ENCODE results near the gene KIAA0513. TPM values are rescaled to one million over a fixed set of nuclear protein-coding genes. Genes with fewer than 3 reads are reported as not detected.
A peak's percentile ranks its signal among the peaks of the same experiment; 100 is the strongest.

KIAA0513 gene
- 1 to 10 TPM; 2.4 to 7.3 (median 4.7) TPM for polyA plus RNA-seq

GRCh38 chr16:85027349-85027957 is at the start of gene KIAA0513:
Gene KIAA0513, plus strand, starts transcription at chr16:85027795. Its CDS starts 39,277 bp downstream, at chr16:85067072.
- H3K27ac ChIP-seq (ENCODE audit: low read depth, low read length), result no peak within 1 kb of the TSS
- 0% methylated on average over 36 to 59 of the region's 59 CpGs for WGBS, 3 donors

- H3K27ac ChIP-seq (ENCODE audit: low read depth, low read length), result no peak overlapping the region
Measured at GRCh38 chr16:84979516-84979915, 48.1 kb upstream of the KIAA0513 start.

GRCh38 chr16:84982434-84982833 is 45.2 kb upstream of the KIAA0513 start:
- H3K27ac ChIP-seq (ENCODE audit: low read depth, low read length), result peak overlapping the region; percentile 42

More at GRCh38 chr16:84979516-84979915, 48.1 kb upstream of the KIAA0513 start:
- WGBS, 3 donors, result 87 to 89% (median 88%) methylated on average over 4 of the region's 4 CpGs

GRCh38 chr16:84985079-84986065 is 42.2 kb upstream of the KIAA0513 start:
- no peak overlapping the region for H3K27ac ChIP-seq (ENCODE audit: low read depth, low read length)

More at GRCh38 chr16:84982434-84982833, 45.2 kb upstream of the KIAA0513 start:
- 47 to 64% (median 59%) methylated on average over 9 of the region's 9 CpGs for WGBS, 3 donors

GRCh38 chr16:84986102-84986501 is 41.5 kb upstream of the KIAA0513 start:
- H3K27ac ChIP-seq (ENCODE audit: low read depth, low read length), result no peak overlapping the region
- WGBS, 3 donors, result 89 to 97% (median 94%) methylated on average over 22 of the region's 22 CpGs

More at GRCh38 chr16:84985079-84986065, 42.2 kb upstream of the KIAA0513 start:
- 85 to 92% (median 86%) methylated on average over 15 of the region's 15 CpGs for WGBS, 3 donors

- WGBS, 3 donors, result 94 to 100% (median 97%) methylated on average over 1 of the region's 1 CpG
- no peak overlapping the region for H3K27ac ChIP-seq (ENCODE audit: low read depth, low read length)
Measured at GRCh38 chr16:84986879-84987278, 40.7 kb upstream of the KIAA0513 start.

GRCh38 chr16:84988328-84989080 is 39.1 kb upstream of the KIAA0513 start:
- 88 to 93% (median 90%) methylated on average over 16 of the region's 16 CpGs for WGBS, 3 donors
- H3K27ac ChIP-seq (ENCODE audit: low read depth, low read length), result no peak overlapping the region

- WGBS, 3 donors, result 88 to 90% (median 89%) methylated on average over 27 of the region's 27 CpGs
- no peak overlapping the region for H3K27ac ChIP-seq (ENCODE audit: low read depth, low read length)
Measured at GRCh38 chr16:84989749-84990620, 37.6 kb upstream of the KIAA0513 start.

GRCh38 chr16:84990782-84991181 is 36.8 kb upstream of the KIAA0513 start:
- no peak overlapping the region for H3K27ac ChIP-seq (ENCODE audit: low read depth, low read length)
- 94 to 98% (median 96%) methylated on average over 9 of the region's 9 CpGs for WGBS, 3 donors

- no peak overlapping the region for H3K27ac ChIP-seq (ENCODE audit: low read depth, low read length)
- WGBS, 3 donors, result 57 to 84% (median 60%) methylated on average over 3 of the region's 3 CpGs
Measured at GRCh38 chr16:84992717-84993075, 34.9 kb upstream of the KIAA0513 start.

- 91 to 97% (median 94%) methylated on average over 8 of the region's 8 CpGs for WGBS, 3 donors
- no peak overlapping the region for H3K27ac ChIP-seq (ENCODE audit: low read depth, low read length)
Measured at GRCh38 chr16:84993926-84994325, 33.7 kb upstream of the KIAA0513 start.

GRCh38 chr16:84995663-84996062 is 31.9 kb upstream of the KIAA0513 start:
- H3K27ac ChIP-seq (ENCODE audit: low read depth, low read length), result no peak overlapping the region
- WGBS, 3 donors, result 86 to 95% (median 92%) methylated on average over 8 of the region's 8 CpGs

GRCh38 chr16:84996365-84996764 is 31.2 kb upstream of the KIAA0513 start:
- H3K27ac ChIP-seq (ENCODE audit: low read depth, low read length), result no peak overlapping the region
- 95 to 100% (median 97%) methylated on average over 11 of the region's 11 CpGs for WGBS, 3 donors

- 32 to 80% (median 77%) methylated on average over 3 of the region's 3 CpGs for WGBS, 3 donors
Measured at GRCh38 chr16:84999200-84999599, 28.4 kb upstream of the KIAA0513 start.

GRCh38 chr16:84999857-85000480 is 27.6 kb upstream of the KIAA0513 start:
- 87 to 96% (median 90%) methylated on average over 11 of the region's 11 CpGs for WGBS, 3 donors
- H3K27ac ChIP-seq (ENCODE audit: low read depth, low read length), result no peak overlapping the region

More at GRCh38 chr16:84999200-84999599, 28.4 kb upstream of the KIAA0513 start:
- H3K27ac ChIP-seq (ENCODE audit: low read depth, low read length), result no peak overlapping the region

GRCh38 chr16:85002099-85002541 is 25.5 kb upstream of the KIAA0513 start:
- no peak overlapping the region for H3K27ac ChIP-seq (ENCODE audit: low read depth, low read length)
- WGBS, 3 donors, result 14 to 59% (median 53%) methylated on average over 10 of the region's 10 CpGs

- H3K27ac ChIP-seq (ENCODE audit: low read depth, low read length), result no peak overlapping the region
- 28 to 66% (median 37%) methylated on average over 12 of the region's 12 CpGs for WGBS, 3 donors
Measured at GRCh38 chr16:85002608-85003007, 25.0 kb upstream of the KIAA0513 start.
